DND-41 (cell line): Measurements from ENCODE around the gene CLP1.

Source experiments
- ATAC-seq: fragments of 200-7000 bp; cut with Tn5 transposase; 3 replicates; pipeline ENCODE4 v1.9.1; 2021; ENCODE audit warnings: low read depth; ENCODE audit not compliant: insufficient read depth
- DNase-seq: peaks from one replicate; pipeline ENCODE4 v3.0.0-alpha.2; 2020
- H2AFZ ChIP-seq: 2 replicates; pipeline ENCODE4 v1.6.0; 2012; ENCODE audit warnings: low read depth, low read length
- H3K27ac ChIP-seq: 2 replicates; pipeline ENCODE4 v1.5.1; 2012; ENCODE audit warnings: low read length, inconsistent platforms
- H3K27me3 ChIP-seq: fragments of 200-600 bp; sonication (generic); 2 replicates; pipeline ENCODE4 v1.6.0; 2012; ENCODE audit warnings: low read length, mild to moderate bottlenecking, inconsistent platforms; ENCODE audit not compliant: insufficient read depth, poor library complexity
- H3K36me3 ChIP-seq: 2 replicates; pipeline ENCODE4 v1.5.1; 2012; ENCODE audit warnings: low read length, inconsistent platforms; ENCODE audit not compliant: insufficient read depth
- H3K4me1 ChIP-seq: 2 replicates; pipeline ENCODE4 v1.5.1; 2012; ENCODE audit warnings: mild to moderate bottlenecking, low read length; ENCODE audit not compliant: insufficient read depth
- H3K4me2 ChIP-seq: 2 replicates; pipeline ENCODE4 v1.6.0; 2012; ENCODE audit warnings: mild to moderate bottlenecking, moderate library complexity, low read length, inconsistent platforms; ENCODE audit not compliant: insufficient read depth
- H3K4me3 ChIP-seq, 2 experiments: fragments of 200-600 bp in 1 of 2; shearing (Covaris generic) in 1 of 2; 2 replicates each; pipeline ENCODE4 v1.5.1; 2012 to 2016; ENCODE audit warnings: inconsistent platforms in 2 of 2, low read length in 2 of 2, mild to moderate bottlenecking in 2 of 2, low read depth in 1 of 2, moderate library complexity in 1 of 2
- H3K79me2 ChIP-seq: 2 replicates; pipeline ENCODE4 v1.6.0; 2012; ENCODE audit warnings: low read length, inconsistent platforms; ENCODE audit not compliant: insufficient read depth
- H3K9ac ChIP-seq: 2 replicates; pipeline ENCODE4 v1.6.0; 2012; ENCODE audit warnings: low read depth, mild to moderate bottlenecking, inconsistent platforms, low read length, moderate library complexity
- H3K9me3 ChIP-seq: 2 replicates; pipeline ENCODE4 v1.5.1; 2012; ENCODE audit warnings: low read length, moderate library complexity, mild to moderate bottlenecking, inconsistent platforms; ENCODE audit not compliant: insufficient read depth, severe bottlenecking
- H4K20me1 ChIP-seq: 2 replicates; pipeline ENCODE4 v1.6.0; 2012; ENCODE audit warnings: low read length; ENCODE audit not compliant: insufficient read depth
- EZH2 ChIP-seq: IDR thresholded peaks from 3 replicates; pipeline ENCODE4 v1.6.1; 2012; ENCODE audit warnings: borderline replicate concordance, low read depth, mild to moderate bottlenecking, moderate library complexity, low read length, inconsistent platforms; ENCODE audit not compliant: severe bottlenecking
- TF ChIP-seq, protein P1 (sequence below): IDR thresholded peaks from 2 replicates; pipeline ENCODE4 v1.5.1; 2012; ENCODE audit warnings: borderline replicate concordance, low read length, moderate library complexity, mild to moderate bottlenecking; ENCODE audit not compliant: poor library complexity, severe bottlenecking; ENCODE audit errors: extremely low read depth

Gene CLP1

DNA sequence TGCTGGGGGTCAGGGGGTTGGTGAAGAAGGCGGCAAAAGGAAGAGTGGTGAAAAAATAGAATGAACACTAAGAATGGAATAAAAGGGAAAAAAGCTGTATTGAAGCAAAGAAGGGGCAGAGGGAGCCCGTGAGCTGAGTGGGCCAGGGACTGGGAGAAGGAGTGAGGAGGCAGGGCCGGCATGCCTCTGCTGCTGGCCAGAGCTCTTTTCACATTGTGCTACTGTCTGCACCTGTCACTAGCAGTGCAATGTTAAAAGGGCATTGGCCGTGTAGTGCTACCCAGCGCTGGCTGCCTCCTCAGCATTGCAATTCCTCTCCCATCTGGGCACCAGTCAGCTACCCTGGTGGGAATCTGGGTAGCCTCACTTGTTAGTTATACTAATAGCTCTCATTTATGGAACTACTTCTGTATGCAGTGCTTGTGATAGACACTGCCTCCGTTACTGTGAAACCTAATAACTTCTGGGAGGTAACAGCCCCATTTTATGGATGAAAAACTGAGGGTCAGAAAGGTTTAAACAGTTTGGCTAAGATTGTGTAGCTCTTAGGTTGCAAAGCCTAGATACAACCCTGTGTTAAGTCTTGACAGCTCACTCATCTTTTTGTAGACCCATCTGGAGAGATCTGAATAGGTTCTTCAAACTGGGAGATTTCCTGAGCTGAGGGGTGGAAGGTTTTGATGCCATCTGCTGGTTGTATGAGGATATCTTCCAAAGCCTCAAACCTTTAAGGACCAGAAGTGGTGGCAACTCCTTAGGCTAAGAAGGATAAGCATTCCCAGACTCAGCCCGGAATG lies 16.4 kb upstream of the CLP1 start:
- Histone ChIP-seq H3K9ac (no peak overlapping the region), H2AFZ (no peak overlapping the region), H3K79me2 (0 out of 2 replicates have a peak, but pooled peaks cover 4% of the 10 kb centered on the region), H3K4me2 (no peak overlapping the region), H3K27me3 (peaks cover 7% of the 10 kb centered on the region), H3K4me3 (no peak overlapping the region), H4K20me1 (no peaks in the 10 kb centered on the region), H3K4me1 (peaks cover 48% of the 10 kb centered on the region), H3K9me3 (no peaks in the 10 kb centered on the region), H3K36me3 (no peaks in the 10 kb centered on the region), H3K27ac (peak overlapping the region; percentile 92; the same call in 1 of the 2 replicates)
- DNase-seq (peak; percentile 66), ATAC-seq (peak; percentile 25)
- TF ChIP-seq, protein P1, sequence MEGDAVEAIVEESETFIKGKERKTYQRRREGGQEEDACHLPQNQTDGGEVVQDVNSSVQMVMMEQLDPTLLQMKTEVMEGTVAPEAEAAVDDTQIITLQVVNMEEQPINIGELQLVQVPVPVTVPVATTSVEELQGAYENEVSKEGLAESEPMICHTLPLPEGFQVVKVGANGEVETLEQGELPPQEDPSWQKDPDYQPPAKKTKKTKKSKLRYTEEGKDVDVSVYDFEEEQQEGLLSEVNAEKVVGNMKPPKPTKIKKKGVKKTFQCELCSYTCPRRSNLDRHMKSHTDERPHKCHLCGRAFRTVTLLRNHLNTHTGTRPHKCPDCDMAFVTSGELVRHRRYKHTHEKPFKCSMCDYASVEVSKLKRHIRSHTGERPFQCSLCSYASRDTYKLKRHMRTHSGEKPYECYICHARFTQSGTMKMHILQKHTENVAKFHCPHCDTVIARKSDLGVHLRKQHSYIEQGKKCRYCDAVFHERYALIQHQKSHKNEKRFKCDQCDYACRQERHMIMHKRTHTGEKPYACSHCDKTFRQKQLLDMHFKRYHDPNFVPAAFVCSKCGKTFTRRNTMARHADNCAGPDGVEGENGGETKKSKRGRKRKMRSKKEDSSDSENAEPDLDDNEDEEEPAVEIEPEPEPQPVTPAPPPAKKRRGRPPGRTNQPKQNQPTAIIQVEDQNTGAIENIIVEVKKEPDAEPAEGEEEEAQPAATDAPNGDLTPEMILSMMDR: peak; percentile 83
- TF ChIP-seq EZH2: no peak

DNA sequence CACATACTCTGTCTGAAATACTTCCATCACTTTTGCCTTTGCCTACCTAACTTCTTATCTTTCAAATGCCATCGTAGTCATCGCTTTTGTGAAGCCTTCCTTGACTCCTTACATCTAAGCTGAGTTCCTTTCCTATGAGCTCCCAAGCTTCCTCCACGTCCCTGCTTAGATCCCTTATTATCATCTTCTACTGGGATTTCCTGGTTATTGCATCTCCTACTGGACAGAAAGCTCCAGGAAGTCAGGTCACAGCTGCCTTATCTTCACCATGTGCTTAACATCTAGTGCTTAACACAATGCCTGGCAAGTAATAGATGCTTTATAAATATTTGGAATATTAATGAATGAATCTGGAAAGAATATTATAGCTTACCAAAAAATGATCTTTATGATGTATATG lies 13.8 kb upstream of the CLP1 start:
- no peak overlapping the region for H3K4me2 ChIP-seq
- no peak for TF ChIP-seq EZH2
- no peak overlapping the region for H3K27ac ChIP-seq
- DNase-seq (no peak), ATAC-seq (no peak)
- H3K9ac ChIP-seq: no peak overlapping the region
- no peaks in the 10 kb centered on the region for H3K36me3 ChIP-seq
- H3K79me2 ChIP-seq: 0 out of 2 replicates have a peak, but pooled peaks cover 4% of the 10 kb centered on the region
- no peak overlapping the region for H3K4me3 ChIP-seq
- no peaks in the 10 kb centered on the region for H4K20me1 ChIP-seq
- peaks cover 33% of the 10 kb centered on the region for H3K27me3 ChIP-seq
- H2AFZ ChIP-seq: no peak overlapping the region
- peaks cover 57% of the 10 kb centered on the region for H3K4me1 ChIP-seq
- no peaks in the 10 kb centered on the region for H3K9me3 ChIP-seq

DNA sequence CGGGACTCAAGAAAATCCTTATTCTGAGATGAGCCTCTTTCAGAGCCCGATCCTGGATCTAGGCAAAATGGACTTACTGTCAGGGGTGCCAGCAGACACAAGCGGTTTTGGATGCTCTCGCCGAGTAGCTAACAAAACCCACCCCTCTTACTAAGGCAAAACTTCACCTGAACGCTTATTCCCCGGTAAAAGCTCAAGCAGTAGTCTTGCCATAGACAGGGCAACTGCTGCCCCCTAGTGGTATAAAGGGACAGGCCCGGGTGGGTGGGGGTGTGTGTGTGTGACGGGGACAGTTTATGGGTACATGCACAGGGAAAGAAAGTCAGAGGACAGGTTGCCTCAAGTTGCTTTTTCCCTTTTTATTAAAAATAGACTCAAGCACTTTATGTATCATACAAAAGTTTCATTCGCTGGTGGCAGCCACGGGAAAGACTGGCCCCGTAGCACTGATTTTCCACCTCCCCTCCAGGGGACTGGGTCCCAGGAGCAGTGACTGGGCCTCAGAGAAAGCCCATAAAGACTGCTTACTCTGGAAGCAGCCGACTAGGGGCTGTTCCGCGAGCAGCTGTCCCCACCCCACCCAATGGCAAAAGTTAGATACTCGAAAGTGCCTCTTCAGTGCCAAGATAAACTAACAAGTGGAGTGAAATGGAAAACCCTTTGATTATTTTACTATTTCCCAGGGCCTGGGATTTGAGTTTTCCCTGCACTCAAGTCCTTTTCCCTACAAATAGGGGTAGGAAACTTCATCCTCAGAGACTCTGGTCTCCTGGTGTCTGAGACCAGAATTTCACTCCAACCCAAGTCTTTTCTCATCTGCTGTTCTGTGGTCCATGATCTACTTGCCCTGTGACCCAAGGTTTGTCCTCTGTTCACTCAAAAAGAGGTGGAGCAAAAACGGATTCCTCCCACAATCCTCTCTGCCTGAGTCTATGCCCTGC lies 12.5 kb upstream of the CLP1 start:
- peak; percentile 88 for DNase-seq
- 0 out of 2 replicates have a peak overlapping the region, but pooled peaks have one; percentile 9 for H3K4me2 ChIP-seq
- no peaks in the 10 kb centered on the region for H4K20me1 ChIP-seq

More for the DNA sequence above, 12.5 kb upstream of the CLP1 start:
- Histone ChIP-seq H3K9me3 (no peaks in the 10 kb centered on the region), H3K27me3 (peaks cover 42% of the 10 kb centered on the region), H3K4me3 (no peak overlapping the region), H3K9ac (no peak overlapping the region), H2AFZ (no peak overlapping the region), H3K27ac (no peak overlapping the region), H3K36me3 (no peaks in the 10 kb centered on the region), H3K79me2 (0 out of 2 replicates have a peak, but pooled peaks cover under 1% of the 10 kb centered on the region), H3K4me1 (peaks cover 56% of the 10 kb centered on the region)
- peak; percentile 80 for ATAC-seq
- TF ChIP-seq, protein P1: peak; percentile 88
- TF ChIP-seq EZH2: no peak
